ENCODE measurements around the gene YAP1.

GRCh38 chr11:102254047-102254446 lies 143.8 kb downstream of the YAP1 start:
- no peak for TF ChIP-seq CTCF (IDR thresholded peaks at IDR 0.05; ENCODE audit: insufficient read depth, low read length)
- TF ChIP-seq, protein P1, sequence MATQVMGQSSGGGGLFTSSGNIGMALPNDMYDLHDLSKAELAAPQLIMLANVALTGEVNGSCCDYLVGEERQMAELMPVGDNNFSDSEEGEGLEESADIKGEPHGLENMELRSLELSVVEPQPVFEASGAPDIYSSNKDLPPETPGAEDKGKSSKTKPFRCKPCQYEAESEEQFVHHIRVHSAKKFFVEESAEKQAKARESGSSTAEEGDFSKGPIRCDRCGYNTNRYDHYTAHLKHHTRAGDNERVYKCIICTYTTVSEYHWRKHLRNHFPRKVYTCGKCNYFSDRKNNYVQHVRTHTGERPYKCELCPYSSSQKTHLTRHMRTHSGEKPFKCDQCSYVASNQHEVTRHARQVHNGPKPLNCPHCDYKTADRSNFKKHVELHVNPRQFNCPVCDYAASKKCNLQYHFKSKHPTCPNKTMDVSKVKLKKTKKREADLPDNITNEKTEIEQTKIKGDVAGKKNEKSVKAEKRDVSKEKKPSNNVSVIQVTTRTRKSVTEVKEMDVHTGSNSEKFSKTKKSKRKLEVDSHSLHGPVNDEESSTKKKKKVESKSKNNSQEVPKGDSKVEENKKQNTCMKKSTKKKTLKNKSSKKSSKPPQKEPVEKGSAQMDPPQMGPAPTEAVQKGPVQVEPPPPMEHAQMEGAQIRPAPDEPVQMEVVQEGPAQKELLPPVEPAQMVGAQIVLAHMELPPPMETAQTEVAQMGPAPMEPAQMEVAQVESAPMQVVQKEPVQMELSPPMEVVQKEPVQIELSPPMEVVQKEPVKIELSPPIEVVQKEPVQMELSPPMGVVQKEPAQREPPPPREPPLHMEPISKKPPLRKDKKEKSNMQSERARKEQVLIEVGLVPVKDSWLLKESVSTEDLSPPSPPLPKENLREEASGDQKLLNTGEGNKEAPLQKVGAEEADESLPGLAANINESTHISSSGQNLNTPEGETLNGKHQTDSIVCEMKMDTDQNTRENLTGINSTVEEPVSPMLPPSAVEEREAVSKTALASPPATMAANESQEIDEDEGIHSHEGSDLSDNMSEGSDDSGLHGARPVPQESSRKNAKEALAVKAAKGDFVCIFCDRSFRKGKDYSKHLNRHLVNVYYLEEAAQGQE (IDR thresholded peaks at IDR 0.05; ENCODE audit: insufficient replicate concordance, low read depth): no peak

Data from HL-60 (cell line).